ENCODE data around the gene TEX28.
"Not testable (repeated sequence)": the region's sequence is repeated elsewhere in the genome, so short reads cannot be mapped to it uniquely, and the experiment has no call there.

The TEX28 gene

DNA sequence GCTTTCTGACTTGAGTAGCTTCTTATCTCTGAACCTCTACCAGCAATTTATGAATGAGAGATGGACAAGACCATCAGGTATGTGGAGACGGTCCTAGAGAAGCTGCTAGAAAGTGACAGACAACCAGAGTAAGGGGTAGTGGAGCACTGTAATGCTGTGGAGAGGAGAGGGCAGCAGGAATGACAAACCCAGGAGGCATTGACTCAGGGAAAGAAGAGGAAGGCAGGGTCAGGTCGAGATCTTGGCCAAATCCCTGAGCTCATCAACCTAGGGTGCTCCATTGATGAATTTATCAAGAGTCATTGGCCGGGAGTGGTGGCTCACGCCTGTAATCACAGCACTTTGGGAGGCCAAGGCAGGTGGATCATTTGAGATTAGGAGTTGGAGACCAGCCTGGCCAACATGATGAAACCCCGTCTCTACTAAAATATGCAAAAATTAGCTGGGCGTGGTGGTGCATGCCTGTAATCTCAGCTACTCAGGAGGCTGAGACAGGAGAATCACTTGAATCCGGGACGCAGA, 54.9 kb downstream of the TEX28 start:
- peak; percentile 11 for DNase-seq

DNA sequence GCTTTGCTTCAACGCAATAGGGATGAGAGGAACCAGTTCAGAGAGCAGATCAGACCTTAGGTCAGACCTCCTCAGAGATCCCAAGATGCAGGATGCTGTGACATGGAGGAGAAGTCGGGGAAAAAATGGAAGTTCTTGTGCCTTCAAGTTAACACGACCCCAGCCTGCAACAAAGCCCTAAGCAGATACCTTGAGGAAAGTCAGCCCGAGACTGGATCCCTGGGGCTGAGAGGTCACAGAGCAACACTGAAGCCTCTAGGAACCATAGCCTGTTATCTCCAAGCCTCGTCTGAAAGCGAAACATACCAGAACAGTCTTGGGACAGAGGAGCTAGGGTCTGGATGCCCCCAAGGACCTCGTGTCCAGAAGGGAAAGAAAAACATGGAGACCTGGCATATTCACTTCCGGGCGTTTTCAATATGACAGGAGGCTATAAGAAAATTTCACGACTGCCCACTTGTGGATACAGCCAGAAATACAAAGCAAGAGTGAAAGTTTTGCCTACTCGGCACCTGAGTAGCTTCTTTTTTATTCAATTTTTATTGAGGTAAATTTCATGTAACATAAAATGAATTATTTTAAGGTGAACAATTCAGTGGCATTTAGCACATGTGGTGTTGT, 55.9 kb downstream of the TEX28 start:
- DNase-seq, result not testable (repeated sequence)

- DNase-seq, result not testable (repeated sequence)
Measured at GRCh38 chrX:154233620-154234019, 61.3 kb downstream of the TEX28 start.

DNA sequence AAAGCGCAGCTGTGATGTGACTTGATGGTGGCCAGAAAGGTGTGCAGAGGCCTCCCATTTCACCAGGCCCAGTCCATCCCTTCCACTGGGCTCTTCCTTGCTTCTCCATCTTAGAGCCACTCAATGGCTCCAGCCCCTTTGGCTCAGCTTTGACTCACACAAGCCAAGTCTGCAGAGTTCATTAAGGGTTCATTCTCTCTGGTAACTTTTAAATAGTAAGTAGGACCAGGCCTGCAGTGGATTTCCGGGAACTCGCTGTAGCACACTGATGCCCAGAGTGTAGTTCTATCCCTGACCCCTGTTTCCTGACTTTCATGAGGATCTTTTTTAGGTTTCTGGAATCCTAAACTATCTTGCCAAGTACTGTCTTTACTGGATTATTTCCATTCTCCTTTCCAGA, 63.5 kb downstream of the TEX28 start:
- not testable (repeated sequence) for DNase-seq

DNA sequence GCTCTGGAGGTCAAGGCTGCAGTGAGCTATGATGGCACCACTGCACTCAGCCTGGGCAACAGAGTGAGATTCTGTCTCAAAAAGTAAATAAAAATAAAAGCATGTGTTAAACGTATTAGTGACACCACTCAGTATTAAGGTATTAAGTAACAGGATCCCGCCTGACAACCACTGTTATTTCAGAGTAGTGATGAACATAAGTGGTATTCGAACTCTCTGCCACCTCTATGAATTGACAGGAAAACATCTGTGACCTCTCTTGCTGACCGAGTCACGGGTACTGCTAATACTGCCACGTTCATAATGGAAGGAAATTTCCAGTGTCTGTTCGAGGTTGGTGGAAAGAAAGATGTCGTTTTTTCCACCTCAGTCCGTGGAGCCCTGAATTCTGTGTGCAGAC, 68.2 kb downstream of the TEX28 start:
- DNase-seq, result not testable (repeated sequence)

DNA sequence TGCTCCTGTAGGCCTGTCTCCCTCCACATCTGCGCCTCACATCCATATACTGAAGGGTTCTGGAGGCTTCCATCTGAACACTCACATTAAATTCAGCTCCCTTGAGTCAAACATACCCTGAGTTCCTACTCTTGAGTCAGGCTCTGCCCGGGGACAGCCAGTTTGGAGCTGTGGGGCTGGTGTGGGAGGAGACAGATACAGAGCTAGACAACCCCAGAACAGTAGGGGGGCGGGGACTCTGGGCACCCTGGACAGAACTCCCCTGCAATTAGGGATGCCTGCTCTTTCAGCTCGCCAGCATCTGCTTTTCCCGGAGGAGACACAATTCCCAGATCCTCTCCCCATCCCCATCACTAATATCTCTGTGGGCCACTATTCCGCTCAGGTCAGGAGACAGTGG, 69.6 kb downstream of the TEX28 start:
- not testable (repeated sequence) for DNase-seq
